H4 (cell line): ENCODE results near the gene LVRN. TPM values are rescaled to one million over a fixed set of nuclear protein-coding genes. Genes with fewer than 3 reads are reported as not detected.

ENCODE experiments used
- DNase-seq: peaks from one replicate; pipeline ENCODE4 v3.0.0-alpha.2; 2015; ENCODE audit warnings: low spot score
- total RNA-seq: library from RNA; depleted of rRNA; stranded (reverse); fragments of >200 nt; shearing (Covaris generic); gene quantifications from 2 replicates; pipeline ENCODE4 v1.2.3, GENCODE V29; 2014

LVRN gene
- total RNA-seq, 1 experiment from 2014 or later, result not detected

- DNase-seq, result no peak
Observed at GRCh38 chr5:115956957-115957356, 5.3 kb upstream of the LVRN start.

GRCh38 chr5:115961381-115962238, 665 bp upstream of the LVRN start:
- DNase-seq, result no peak

GRCh38 chr5:115962565-115963402, 509 bp downstream of the LVRN start:
- DNase-seq, result no peak

- no peak for DNase-seq
Observed at GRCh38 chr5:115963566-115963965, 1.3 kb downstream of the LVRN start.

- no peak for DNase-seq
Observed at GRCh38 chr5:115968770-115969169, 6.5 kb downstream of the LVRN start.

GRCh38 chr5:115977096-115977495, 14.8 kb downstream of the LVRN start:
- DNase-seq, result no peak

GRCh38 chr5:115977988-115978387, 15.7 kb downstream of the LVRN start:
- DNase-seq, result peak; percentile 56

- DNase-seq, result no peak
Observed at GRCh38 chr5:115978779-115979178, 16.5 kb downstream of the LVRN start.

GRCh38 chr5:115979201-115980041, 17.1 kb downstream of the LVRN start:
- peak; percentile 53 for DNase-seq

- no peak for DNase-seq
Observed at GRCh38 chr5:115983519-115983918, 21.2 kb downstream of the LVRN start.

GRCh38 chr5:115985802-115986757, 23.8 kb downstream of the LVRN start:
- DNase-seq, result no peak

GRCh38 chr5:115988002-115988401, 25.7 kb downstream of the LVRN start:
- DNase-seq, result no peak

GRCh38 chr5:115992848-115993350, 30.6 kb downstream of the LVRN start:
- no peak for DNase-seq

GRCh38 chr5:115995351-115995750, 33.1 kb downstream of the LVRN start:
- DNase-seq, result no peak

- DNase-seq, result no peak
Observed at GRCh38 chr5:116002116-116002906, 40.0 kb downstream of the LVRN start.

- DNase-seq, result no peak
Observed at GRCh38 chr5:116004248-116004647, 42.0 kb downstream of the LVRN start.

- DNase-seq, result no peak
Observed at GRCh38 chr5:116009806-116010205, 47.5 kb downstream of the LVRN start.

GRCh38 chr5:116011046-116011445, 48.8 kb downstream of the LVRN start:
- no peak for DNase-seq

- DNase-seq, result no peak
Observed at GRCh38 chr5:116013207-116013785, 51.0 kb downstream of the LVRN start.
